B cell (primary cell): ENCODE results near the gene CAPNS2. TPM values are rescaled to one million over a fixed set of nuclear protein-coding genes. Genes with fewer than 3 reads are reported as not detected.

ENCODE experiments used
- ATAC-seq: fragments of 200-7000 bp; cut with Tn5 transposase; one replicate; pipeline ENCODE4 v1.10.0; 2021; ENCODE audit warnings: low read depth, mild to moderate bottlenecking, moderate number of reproducible peaks, moderate library complexity
- CTCF ChIA-PET: fragments of 350-600 bp; sonication (Branson Sonifier 250); formaldehyde crosslinking; loops from one replicate; lab custom pipeline; 2021; ENCODE audit warnings: antibody characterized with exemption, inconsistent platforms; lab: Charles Lee
- POLR2A ChIA-PET: fragments of 350-600 bp; sonication (Branson Sonifier 250); formaldehyde crosslinking; loops from one replicate; lab custom pipeline; 2021; ENCODE audit warnings: antibody characterized with exemption; lab: Charles Lee
- DNase-seq: peaks from one replicate; pipeline ENCODE4 v3.0.0; 2013
- H2AFZ ChIP-seq: 2 replicates; pipeline ENCODE4 v1.6.1; 2012; ENCODE audit warnings: mild to moderate bottlenecking, low read depth, low read length; ENCODE audit not compliant: insufficient read depth, poor library complexity, severe bottlenecking
- H3K27ac ChIP-seq, 2 donors: 1 replicate in 1 of 2; 2 replicates in 1 of 2; pipeline ENCODE4 v1.5.1; 2012 to 2013; ENCODE audit warnings: low read length in 2 of 2, mild to moderate bottlenecking in 2 of 2, moderate library complexity in 1 of 2
- H3K27me3 ChIP-seq, 4 experiments: fragments of 200-600 bp in 1 of 4; sonication (generic) in 1 of 4; replicated peaks in 1 of 4; 1 replicate in 2 of 4; 2 replicates in 2 of 4; pipeline versions ENCODE4 v1.6.1 to v1.7.0; 2013 to 2016; ENCODE audit warnings: low read length in 3 of 4, mild to moderate bottlenecking in 2 of 4, mixed read lengths in 1 of 4, moderate library complexity in 1 of 4; ENCODE audit not compliant: insufficient read depth in 4 of 4, control insufficient read depth in 3 of 4; ENCODE audit errors: control extremely low read depth in 1 of 4
- H3K36me3 ChIP-seq, 2 experiments: replicated peaks in 1 of 2; 1 replicate in 1 of 2; 2 replicates in 1 of 2; pipeline versions ENCODE4 v1.6.1 to v1.7.1; 2013; ENCODE audit warnings: low read length in 1 of 2; ENCODE audit not compliant: insufficient read depth in 2 of 2, control insufficient read depth in 1 of 2; ENCODE audit errors: control extremely low read depth in 1 of 2, extremely low read depth in 1 of 2
- H3K4me1 ChIP-seq, 2 donors: fragments of 200-600 bp in 1 of 2; sonication (generic) in 1 of 2; 1 replicate in 1 of 2; 2 replicates in 1 of 2; pipeline versions ENCODE4 v1.5.1 to v1.6.1; 2013 to 2017; ENCODE audit warnings: low read length in 2 of 2; ENCODE audit not compliant: control insufficient read depth in 2 of 2, insufficient read depth in 2 of 2
- H3K4me2 ChIP-seq: replicated peaks from 2 replicates; pipeline ENCODE3; 2012; ENCODE audit warnings: mild to moderate bottlenecking, low read depth, low read length; ENCODE audit not compliant: poor library complexity, severe bottlenecking
- H3K4me3 ChIP-seq, 5 experiments: fragments of 200-600 bp in 1 of 5; sonication (generic) in 1 of 5; 1 replicate in 3 of 5; 2 replicates in 2 of 5; pipeline versions ENCODE4 v1.5.1 to v1.7.0; 2011 to 2016; ENCODE audit warnings: low read length in 4 of 5, mild to moderate bottlenecking in 4 of 5, low read depth in 2 of 5, control low read depth in 1 of 5, moderate library complexity in 1 of 5; ENCODE audit not compliant: insufficient read depth in 1 of 5; ENCODE audit errors: control extremely low read depth in 1 of 5, extremely low read depth in 1 of 5
- H3K79me2 ChIP-seq: fragments of 200-600 bp; sonication (generic); one replicate; pipeline ENCODE4 v1.6.0; 2016; ENCODE audit warnings: low read length; ENCODE audit not compliant: control insufficient read depth, insufficient read depth
- H3K9ac ChIP-seq: fragments of 200-600 bp; sonication (generic); 2 replicates; pipeline ENCODE4 v1.6.1; 2017; ENCODE audit warnings: mild to moderate bottlenecking, low read length, moderate library complexity
- H3K9me3 ChIP-seq, 3 donors: one replicate each; pipeline versions ENCODE4 v1.6.1 to v1.7.1; 2013; ENCODE audit warnings: low read length in 2 of 3; ENCODE audit not compliant: control insufficient read depth in 2 of 3, insufficient read depth in 1 of 3; ENCODE audit errors: control extremely low read depth in 1 of 3
- H4K20me1 ChIP-seq: 2 replicates; pipeline ENCODE4 v1.6.0; 2012; ENCODE audit warnings: mild to moderate bottlenecking, low read length; ENCODE audit not compliant: insufficient read depth, control insufficient read depth, poor library complexity, severe bottlenecking
- H3K27ac Mint-ChIP-seq: one replicate; pipeline ENCODE4 v1.8.0; 2021; ENCODE audit warnings: mixed read lengths
- H3K27me3 Mint-ChIP-seq: one replicate; pipeline ENCODE4 v1.8.0; 2021; ENCODE audit warnings: mixed read lengths
- H3K4me1 Mint-ChIP-seq: one replicate; pipeline ENCODE4 v1.8.0; 2021; ENCODE audit warnings: mixed read lengths
- H3K4me3 Mint-ChIP-seq: one replicate; pipeline ENCODE4 v1.8.0; 2021; ENCODE audit warnings: mixed read lengths
- H3K9me3 Mint-ChIP-seq: one replicate; pipeline ENCODE4 v1.8.0; 2022; ENCODE audit warnings: mixed read lengths; ENCODE audit not compliant: insufficient read depth
- CTCF ChIP-seq: fragments of 200-600 bp; IDR thresholded peaks from one replicate; pipeline ENCODE4 v1.8.0; 2022; ENCODE audit warnings: antibody characterized with exemption, mild to moderate bottlenecking
- EZH2 ChIP-seq: IDR thresholded peaks from 2 replicates; pipeline ENCODE4 v1.6.1; 2012; ENCODE audit warnings: borderline replicate concordance, low read depth, mild to moderate bottlenecking, moderate library complexity, low read length; ENCODE audit not compliant: insufficient read depth, poor library complexity, severe bottlenecking
- WGBS: methylation state at CpG from one replicate; pipeline ENCODE4 v1.1.5; 2013; ENCODE audit warnings: missing lambda C conversion rate; ENCODE audit not compliant: insufficient coverage; 5-methylcytosine and 5-hydroxymethylcytosine counted together
- intact Hi-C: fragments of 100-400 bp; cut with micrococcal nuclease; formaldehyde crosslinking; loops from one replicate; pipeline ENCODE4 v1.10.0; 2022
- polyA plus RNA-seq: library from polyadenylated mRNA; depleted of rRNA; stranded (reverse); fragments of >200 nt; gene quantifications from 2 replicates; pipeline ENCODE4 v1.2.3, GENCODE V29; 2012
- total RNA-seq, 2 donors: library from RNA; stranded (reverse); fragments of 120-200 nt in 1 of 2; gene quantifications; 1 replicate in 1 of 2; 2 replicates in 1 of 2; pipeline versions ENCODE4 v1.2.3 to v1.2.4, GENCODE V29; 2013 to 2022

Gene CAPNS2
- total and polyA plus RNA-seq, 2 donors (not counting 1 experiment from before 2014, with no cell fraction given) = not detected

GRCh38 chr16:55567382-55567781 is 898 bp downstream of the CAPNS2 start:
- TF ChIP-seq CTCF (no peak), EZH2 (no peak)
- Histone ChIP-seq H2AFZ (no peak overlapping the region), H3K9ac (no peak overlapping the region), H3K36me3 (no peaks in the 10 kb centered on the region), H4K20me1 (no peaks in the 10 kb centered on the region), H3K4me1 (no peaks in the 10 kb centered on the region), H3K27me3 (no peaks in the 10 kb centered on the region), H3K79me2 (no peaks in the 10 kb centered on the region), H3K4me3 (no peak overlapping the region), H3K27ac (no peak overlapping the region), H3K9me3 (no peaks in the 10 kb centered on the region), H3K4me2 (no peak overlapping the region)
- DNase-seq (no peak), ATAC-seq (no peak)
- ChIA-PET POLR2A (no interaction called here), CTCF (no interaction called here)
- no peaks in the 10 kb centered on the region for H3K4me1 Mint-ChIP-seq
- no peak overlapping the region for H3K4me3 Mint-ChIP-seq
- intact Hi-C loops = no loop called here
- H3K27me3 Mint-ChIP-seq = peaks cover 3% of the 10 kb centered on the region
- H3K27ac Mint-ChIP-seq = no peak overlapping the region
- no peaks in the 10 kb centered on the region for H3K9me3 Mint-ChIP-seq
- WGBS = 95% methylated on average over 2 of the region's 3 CpGs

GRCh38 chr16:55568207-55568606 is 1.7 kb downstream of the CAPNS2 start:
- DNase-seq (no peak), ATAC-seq (no peak)
- no peak overlapping the region for H3K4me3 ChIP-seq
- Mint-ChIP-seq H3K27ac (no peak overlapping the region), H3K4me3 (no peak overlapping the region), H3K27me3 (peaks cover 3% of the 10 kb centered on the region), H3K9me3 (no peaks in the 10 kb centered on the region), H3K4me1 (no peaks in the 10 kb centered on the region)
- H4K20me1 ChIP-seq = no peaks in the 10 kb centered on the region
- H3K36me3 ChIP-seq = no peaks in the 10 kb centered on the region
- no peak overlapping the region for H3K27ac ChIP-seq
- CTCF ChIA-PET = no interaction called here
- no peaks in the 10 kb centered on the region for H3K79me2 ChIP-seq
- no peaks in the 10 kb centered on the region for H3K27me3 ChIP-seq
- TF ChIP-seq CTCF (no peak), EZH2 (no peak)
- no peak overlapping the region for H3K4me2 ChIP-seq
- intact Hi-C loops = no loop called here
- H3K4me1 ChIP-seq = no peaks in the 10 kb centered on the region
- H3K9ac ChIP-seq = no peak overlapping the region
- H2AFZ ChIP-seq = no peak overlapping the region
- WGBS = 83% methylated on average over 1 of the region's 3 CpGs
- POLR2A ChIA-PET = no interaction called here
- H3K9me3 ChIP-seq = no peaks in the 10 kb centered on the region
